Panc1 (cell line): Measurements from ENCODE around the gene POLG.

Experiments used
- POLR2AphosphoS5 ChIP-seq: IDR thresholded peaks from 2 replicates; pipeline ENCODE4 v1.6.1; 2012; ENCODE audit warnings: mild to moderate bottlenecking, low read depth, low read length, moderate library complexity
- TCF7L2 ChIP-seq: IDR thresholded peaks from 2 replicates; pipeline ENCODE4 v1.6.1; 2011; ENCODE audit warnings: mild to moderate bottlenecking, low read depth, low read length, inconsistent platforms
- TF ChIP-seq, protein P1 (sequence below): fragments of 450-650 bp; IDR thresholded peaks from 2 replicates; pipeline ENCODE4 v1.5.1; 2017; ENCODE audit warnings: mild to moderate bottlenecking

DNA sequence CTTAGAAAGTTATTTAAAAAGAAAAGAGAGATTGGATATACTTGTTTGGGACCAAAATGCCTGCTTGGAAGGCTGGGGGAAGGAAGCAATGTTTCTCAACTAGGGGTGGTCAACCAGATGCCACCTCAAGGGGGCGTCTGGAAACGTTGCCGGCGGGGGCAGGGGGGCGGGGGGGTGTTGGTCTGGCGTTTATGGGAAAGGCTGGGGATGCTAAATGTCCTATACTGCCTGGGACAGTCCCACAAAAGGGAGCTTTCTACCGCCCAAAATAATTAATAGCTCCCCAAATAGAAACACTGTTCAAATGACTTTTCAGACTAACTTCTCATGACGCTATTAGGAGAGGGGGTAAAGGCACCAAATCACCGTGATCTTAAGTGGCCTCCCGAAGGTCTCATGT lies 2.2 kb downstream of the POLG start:
- TF ChIP-seq, protein P1, sequence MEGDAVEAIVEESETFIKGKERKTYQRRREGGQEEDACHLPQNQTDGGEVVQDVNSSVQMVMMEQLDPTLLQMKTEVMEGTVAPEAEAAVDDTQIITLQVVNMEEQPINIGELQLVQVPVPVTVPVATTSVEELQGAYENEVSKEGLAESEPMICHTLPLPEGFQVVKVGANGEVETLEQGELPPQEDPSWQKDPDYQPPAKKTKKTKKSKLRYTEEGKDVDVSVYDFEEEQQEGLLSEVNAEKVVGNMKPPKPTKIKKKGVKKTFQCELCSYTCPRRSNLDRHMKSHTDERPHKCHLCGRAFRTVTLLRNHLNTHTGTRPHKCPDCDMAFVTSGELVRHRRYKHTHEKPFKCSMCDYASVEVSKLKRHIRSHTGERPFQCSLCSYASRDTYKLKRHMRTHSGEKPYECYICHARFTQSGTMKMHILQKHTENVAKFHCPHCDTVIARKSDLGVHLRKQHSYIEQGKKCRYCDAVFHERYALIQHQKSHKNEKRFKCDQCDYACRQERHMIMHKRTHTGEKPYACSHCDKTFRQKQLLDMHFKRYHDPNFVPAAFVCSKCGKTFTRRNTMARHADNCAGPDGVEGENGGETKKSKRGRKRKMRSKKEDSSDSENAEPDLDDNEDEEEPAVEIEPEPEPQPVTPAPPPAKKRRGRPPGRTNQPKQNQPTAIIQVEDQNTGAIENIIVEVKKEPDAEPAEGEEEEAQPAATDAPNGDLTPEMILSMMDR: peak; percentile 80; the same call in 1 of the 2 replicates
- TF ChIP-seq TCF7L2: no peak
- no peak for TF ChIP-seq POLR2AphosphoS5
